Loucy (cell line): Measurements from ENCODE around the gene NAP1L2.

Experiments used
- H2AFZ ChIP-seq: fragments of 200-600 bp; sonication (generic); 2 replicates; pipeline ENCODE4 v1.6.0; 2016; ENCODE audit warnings: antibody characterized with exemption, mild to moderate bottlenecking, low read length, moderate library complexity
- H3F3A ChIP-seq: fragments of 200-600 bp; 2 replicates; pipeline ENCODE4 v1.6.0; 2016; ENCODE audit warnings: antibody characterized with exemption, low read depth, mild to moderate bottlenecking
- H3K27me3 ChIP-seq: fragments of 200-600 bp; sonication (generic); 2 replicates; pipeline ENCODE4 v1.6.1; 2014; ENCODE audit warnings: low read length, mild to moderate bottlenecking; ENCODE audit not compliant: insufficient read depth, poor library complexity, severe bottlenecking
- H3K36me3 ChIP-seq: fragments of 200-600 bp; sonication (generic); 2 replicates; pipeline ENCODE4 v1.6.1; 2016; ENCODE audit warnings: low read length; ENCODE audit not compliant: insufficient read depth
- H3K4me1 ChIP-seq: fragments of 200-600 bp; sonication (generic); 2 replicates; pipeline ENCODE4 v1.5.1; 2014; ENCODE audit warnings: low read length, mild to moderate bottlenecking; ENCODE audit not compliant: insufficient read depth, poor library complexity, severe bottlenecking
- H3K4me2 ChIP-seq: fragments of 200-600 bp; sonication (generic); 2 replicates; pipeline ENCODE4 v1.6.0; 2014; ENCODE audit warnings: antibody characterized with exemption, low read length, low read depth, mild to moderate bottlenecking; ENCODE audit not compliant: poor library complexity, severe bottlenecking
- H3K4me3 ChIP-seq: fragments of 200-600 bp; sonication (generic); 2 replicates; pipeline ENCODE4 v1.5.1; 2014; ENCODE audit warnings: low read length, mild to moderate bottlenecking, mixed read lengths; ENCODE audit not compliant: poor library complexity, severe bottlenecking
- H3K79me2 ChIP-seq: fragments of 200-600 bp; sonication (generic); 2 replicates; pipeline ENCODE4 v1.6.1; 2014; ENCODE audit warnings: low read length; ENCODE audit not compliant: insufficient read depth
- H3K9ac ChIP-seq: fragments of 200-600 bp; sonication (generic); 2 replicates; pipeline ENCODE4 v1.6.0; 2014; ENCODE audit warnings: mild to moderate bottlenecking, low read depth, low read length, moderate library complexity; ENCODE audit not compliant: poor library complexity, severe bottlenecking
- H3K9me2 ChIP-seq: fragments of 200-600 bp; sonication (generic); replicated peaks from 2 replicates; pipeline ENCODE4 v1.6.1; 2016; ENCODE audit warnings: low read depth, low read length, mixed read lengths
- H3K9me3 ChIP-seq: fragments of 200-600 bp; sonication (generic); 2 replicates; pipeline ENCODE4 v1.6.1; 2014; ENCODE audit warnings: mild to moderate bottlenecking, antibody characterized with exemption, low read length, low read depth; ENCODE audit not compliant: insufficient read depth
- H4K20me1 ChIP-seq: fragments of 200-600 bp; sonication (generic); 2 replicates; pipeline ENCODE4 v1.6.0; 2014; ENCODE audit warnings: antibody characterized with exemption, low read length, mild to moderate bottlenecking; ENCODE audit not compliant: insufficient read depth, poor library complexity, severe bottlenecking
- EZH2phosphoT487 ChIP-seq: fragments of 200-600 bp; IDR thresholded peaks from 2 replicates; pipeline ENCODE4 v1.6.1; 2018; ENCODE audit warnings: antibody characterized with exemption, mild to moderate bottlenecking, moderate library complexity, borderline replicate concordance
- TF ChIP-seq, protein P1 (sequence below): fragments of 200-600 bp; sonication (generic); conservative IDR thresholded peaks from 2 replicates; pipeline ENCODE4 v1.5.1; 2014; ENCODE audit warnings: mild to moderate bottlenecking, antibody characterized with exemption, low read length

NAP1L2 gene

DNA sequence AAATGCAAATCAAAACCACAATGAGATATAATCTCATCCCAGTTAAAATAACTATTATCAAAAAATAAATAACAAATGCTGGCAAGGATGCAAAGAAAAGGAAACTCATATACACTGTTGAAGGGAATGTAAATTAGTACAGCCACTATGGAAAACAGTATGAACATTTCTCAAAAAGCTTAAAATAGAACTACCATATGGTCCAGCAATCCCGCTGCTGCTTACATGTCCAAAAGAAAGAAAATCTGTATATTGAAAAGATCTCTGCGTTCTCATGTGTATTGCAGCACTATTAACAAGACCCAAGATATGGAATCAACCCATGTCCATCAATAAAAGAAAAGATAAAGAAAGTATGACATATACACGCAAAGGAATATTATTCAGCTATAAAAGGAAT, 3.0 kb upstream of the NAP1L2 start:
- Histone ChIP-seq H3K79me2 (no peaks in the 10 kb centered on the region), H3K4me2 (no peak overlapping the region), H3K4me3 (no peak overlapping the region), H3K27me3 (no peaks in the 10 kb centered on the region), H4K20me1 (no peaks in the 10 kb centered on the region), H3K36me3 (no peaks in the 10 kb centered on the region), H3F3A (no peaks in the 10 kb centered on the region), H2AFZ (no peak overlapping the region), H3K9me2 (no peaks in the 10 kb centered on the region), H3K4me1 (no peaks in the 10 kb centered on the region), H3K9ac (no peak overlapping the region), H3K9me3 (no peaks in the 10 kb centered on the region)
- no peak for TF ChIP-seq EZH2phosphoT487
- TF ChIP-seq, protein P1, sequence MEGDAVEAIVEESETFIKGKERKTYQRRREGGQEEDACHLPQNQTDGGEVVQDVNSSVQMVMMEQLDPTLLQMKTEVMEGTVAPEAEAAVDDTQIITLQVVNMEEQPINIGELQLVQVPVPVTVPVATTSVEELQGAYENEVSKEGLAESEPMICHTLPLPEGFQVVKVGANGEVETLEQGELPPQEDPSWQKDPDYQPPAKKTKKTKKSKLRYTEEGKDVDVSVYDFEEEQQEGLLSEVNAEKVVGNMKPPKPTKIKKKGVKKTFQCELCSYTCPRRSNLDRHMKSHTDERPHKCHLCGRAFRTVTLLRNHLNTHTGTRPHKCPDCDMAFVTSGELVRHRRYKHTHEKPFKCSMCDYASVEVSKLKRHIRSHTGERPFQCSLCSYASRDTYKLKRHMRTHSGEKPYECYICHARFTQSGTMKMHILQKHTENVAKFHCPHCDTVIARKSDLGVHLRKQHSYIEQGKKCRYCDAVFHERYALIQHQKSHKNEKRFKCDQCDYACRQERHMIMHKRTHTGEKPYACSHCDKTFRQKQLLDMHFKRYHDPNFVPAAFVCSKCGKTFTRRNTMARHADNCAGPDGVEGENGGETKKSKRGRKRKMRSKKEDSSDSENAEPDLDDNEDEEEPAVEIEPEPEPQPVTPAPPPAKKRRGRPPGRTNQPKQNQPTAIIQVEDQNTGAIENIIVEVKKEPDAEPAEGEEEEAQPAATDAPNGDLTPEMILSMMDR = no peak

DNA sequence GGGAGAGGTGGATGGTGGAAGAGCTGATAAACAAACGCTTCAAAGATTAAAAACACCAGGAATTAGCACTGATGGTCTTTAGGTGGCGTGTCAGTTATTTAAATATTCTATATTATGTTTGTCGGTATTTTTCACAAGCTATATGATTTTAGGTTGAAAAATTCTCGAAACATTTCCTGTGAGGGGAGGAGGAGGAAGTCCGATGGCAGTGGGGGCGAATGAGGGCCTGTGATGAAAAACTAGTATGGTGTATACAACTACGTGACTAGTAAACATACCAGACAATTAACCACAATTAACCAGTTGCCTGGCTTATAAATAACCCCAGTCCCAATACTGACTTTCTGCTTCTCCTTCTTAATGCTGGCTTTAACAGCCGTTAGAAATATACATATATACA, 595 bp upstream of the NAP1L2 start:
- no peaks in the 10 kb centered on the region for H3K9me2 ChIP-seq
- H3K4me3 ChIP-seq = no peak overlapping the region
- H2AFZ ChIP-seq = no peak overlapping the region
- H3K9me3 ChIP-seq = no peaks in the 10 kb centered on the region
- H3K9ac ChIP-seq = no peak overlapping the region
- no peaks in the 10 kb centered on the region for H3F3A ChIP-seq
- no peak overlapping the region for H3K4me2 ChIP-seq
- no peaks in the 10 kb centered on the region for H4K20me1 ChIP-seq
- H3K27me3 ChIP-seq = no peaks in the 10 kb centered on the region
- no peaks in the 10 kb centered on the region for H3K4me1 ChIP-seq
- H3K79me2 ChIP-seq = no peaks in the 10 kb centered on the region
- H3K36me3 ChIP-seq = no peaks in the 10 kb centered on the region
- no peak for TF ChIP-seq EZH2phosphoT487
- TF ChIP-seq, protein P1 = no peak

DNA sequence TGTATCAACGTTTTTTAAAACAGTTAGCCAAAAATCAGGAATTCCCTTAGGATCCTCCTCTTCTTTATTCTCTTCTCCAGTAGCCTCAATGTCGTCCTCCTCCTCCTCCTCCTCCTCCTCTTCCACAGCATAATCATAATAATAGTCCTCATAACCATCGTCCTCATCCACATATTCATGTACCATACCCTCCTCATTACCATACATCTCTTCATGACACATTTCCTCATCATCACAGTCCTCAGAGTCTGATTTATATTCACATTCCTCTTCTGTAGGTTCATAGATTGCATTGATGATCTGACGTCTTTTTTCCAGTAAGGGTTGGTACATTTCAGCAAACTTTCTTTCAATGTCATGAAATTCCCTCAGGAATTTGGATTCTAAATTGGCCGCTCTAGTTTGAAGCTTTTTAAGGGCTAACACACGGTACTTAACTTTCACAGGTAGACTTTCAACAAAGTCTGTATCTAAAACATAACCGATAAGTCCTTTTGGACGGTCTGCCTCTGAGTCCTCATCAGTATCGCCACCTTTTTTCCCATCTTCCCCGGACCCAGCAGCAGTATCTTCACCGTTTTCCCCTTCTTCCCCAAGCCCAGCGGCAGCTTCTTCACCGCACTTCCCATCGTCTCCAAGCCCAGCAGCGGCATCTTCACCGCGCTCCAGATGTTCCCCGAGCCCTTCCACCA, 771 bp downstream of the NAP1L2 start:
- H3K79me2 ChIP-seq = no peaks in the 10 kb centered on the region
- no peaks in the 10 kb centered on the region for H3K9me3 ChIP-seq
- H3K36me3 ChIP-seq = no peaks in the 10 kb centered on the region
- TF ChIP-seq EZH2phosphoT487 = no peak
- TF ChIP-seq, protein P1 = no peak
- H2AFZ ChIP-seq = no peak overlapping the region
- no peak overlapping the region for H3K9ac ChIP-seq
- no peak overlapping the region for H3K4me3 ChIP-seq
- H4K20me1 ChIP-seq = no peaks in the 10 kb centered on the region
- H3K27me3 ChIP-seq = no peaks in the 10 kb centered on the region
- H3F3A ChIP-seq = no peaks in the 10 kb centered on the region
- H3K9me2 ChIP-seq = no peaks in the 10 kb centered on the region
- H3K4me2 ChIP-seq = no peak overlapping the region
- H3K4me1 ChIP-seq = no peaks in the 10 kb centered on the region
